IPS-NIHi7 (cell line): Measurements from ENCODE around the gene SF3B5.
A peak's percentile ranks its signal among the peaks of the same experiment; 100 is the strongest.
"Not testable (repeated sequence)": the region's sequence is repeated elsewhere in the genome, so short reads cannot be mapped to it uniquely, and the experiment has no call there.

Experiments
- DNase-seq: peaks from one replicate; pipeline ENCODE4 v3.0.0; 2012; ENCODE audit warnings: mixed read lengths; ENCODE audit errors: extremely low spot score

The SF3B5 gene

DNA sequence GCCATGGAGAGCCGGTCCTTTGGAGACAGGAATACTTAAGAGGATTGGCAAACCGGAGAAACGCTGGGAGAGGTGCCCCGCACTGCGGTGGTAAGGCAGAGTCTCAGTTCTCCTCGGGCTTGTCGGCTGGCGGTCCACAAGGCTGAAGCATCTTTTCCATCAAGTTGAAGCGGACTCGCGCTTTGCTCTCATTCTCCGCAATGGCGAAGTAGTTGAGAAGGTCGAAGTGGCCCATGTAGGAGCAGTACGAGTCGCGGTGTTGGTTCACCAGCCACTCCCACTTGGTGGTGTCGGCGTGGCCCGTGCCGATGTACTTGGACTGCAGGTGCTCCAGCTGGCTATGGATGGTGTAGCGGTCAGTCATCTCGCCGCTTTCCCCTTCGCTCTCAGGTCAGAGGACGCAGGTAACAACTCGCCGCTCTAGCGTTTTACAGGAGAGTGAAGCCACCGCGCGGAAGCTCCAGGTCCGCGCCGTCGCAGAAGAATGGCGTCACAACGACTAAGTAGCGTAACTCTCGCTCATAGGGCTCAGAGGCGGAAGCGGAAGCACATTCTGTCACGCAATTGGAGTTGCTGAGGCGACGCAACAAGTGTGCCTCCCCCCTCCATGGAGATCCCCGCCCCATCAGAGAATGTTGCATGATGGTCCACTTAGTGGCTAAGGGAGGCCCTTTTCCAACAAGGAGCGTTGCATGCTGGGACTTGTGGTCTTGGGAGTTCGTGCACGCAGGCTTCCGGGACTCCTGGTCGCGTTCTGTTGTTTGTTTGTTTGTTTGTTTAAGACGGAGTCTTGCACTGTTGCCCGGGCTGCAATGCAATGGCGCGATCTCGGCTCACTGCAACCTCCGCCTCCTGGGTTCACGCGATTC is at the start of gene SF3B5:
Gene SF3B5, minus strand, starts transcription at position 440 of the 869 bp plus-strand sequence. Its CDS starts 76 bp downstream, at position 364.
- peak; percentile 95 for DNase-seq

DNA sequence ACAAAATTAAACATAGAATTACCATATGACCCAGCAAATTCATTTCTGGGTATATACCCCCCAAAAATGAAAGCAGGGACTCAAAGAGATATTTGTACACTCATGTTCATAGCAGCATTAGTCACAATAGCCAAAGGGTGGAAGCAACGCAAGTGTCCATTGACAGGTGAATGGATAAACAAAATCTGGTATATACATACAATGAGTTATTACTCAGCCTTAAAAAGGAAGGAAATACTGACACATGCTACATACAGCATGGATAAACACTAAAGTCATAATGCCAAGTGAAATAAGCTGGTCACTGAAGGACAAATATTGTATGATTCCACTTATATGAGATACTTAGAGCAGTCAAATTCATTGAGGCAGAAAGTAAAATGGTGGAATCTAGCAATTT is 49.6 kb upstream of the SF3B5 start:
- DNase-seq = no peak

DNA sequence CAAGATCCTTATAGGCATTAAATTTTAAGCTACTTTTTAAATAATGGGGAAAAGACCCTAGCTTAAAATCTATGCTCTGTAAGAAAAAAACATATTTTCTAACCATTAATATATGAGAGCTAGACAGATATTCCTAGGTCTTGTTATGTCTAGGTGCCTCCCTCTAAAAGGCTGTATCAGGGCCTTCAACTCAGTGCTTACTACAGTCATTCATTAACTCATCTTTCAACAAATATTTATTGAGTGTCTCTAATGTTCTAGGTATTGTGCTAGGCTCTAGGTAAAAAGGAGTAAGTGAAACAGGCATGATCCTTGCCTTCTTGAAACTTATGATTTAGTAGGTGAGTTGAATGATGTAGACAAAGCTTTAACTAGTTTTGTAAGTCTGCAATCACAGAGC is 48.5 kb upstream of the SF3B5 start:
- no peak for DNase-seq

DNA sequence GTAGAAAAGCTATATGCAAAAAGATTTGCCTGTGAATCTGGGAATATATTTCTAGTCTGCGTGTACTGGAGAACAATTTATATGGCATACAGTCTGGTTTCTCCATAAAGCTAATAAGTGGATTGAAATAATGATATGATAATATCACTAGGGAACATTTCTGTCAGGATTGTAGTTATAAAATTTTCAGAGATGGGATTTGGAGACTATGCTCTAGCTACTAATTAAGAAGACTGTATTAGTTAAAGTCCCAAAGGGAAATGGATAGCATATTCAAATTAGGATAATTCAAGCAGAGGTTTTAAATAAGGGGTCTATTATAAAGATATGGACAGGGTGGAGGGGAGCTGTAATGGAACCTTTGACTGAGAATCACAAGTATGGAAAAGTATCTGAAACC is 47.7 kb upstream of the SF3B5 start:
- DNase-seq = no peak

DNA sequence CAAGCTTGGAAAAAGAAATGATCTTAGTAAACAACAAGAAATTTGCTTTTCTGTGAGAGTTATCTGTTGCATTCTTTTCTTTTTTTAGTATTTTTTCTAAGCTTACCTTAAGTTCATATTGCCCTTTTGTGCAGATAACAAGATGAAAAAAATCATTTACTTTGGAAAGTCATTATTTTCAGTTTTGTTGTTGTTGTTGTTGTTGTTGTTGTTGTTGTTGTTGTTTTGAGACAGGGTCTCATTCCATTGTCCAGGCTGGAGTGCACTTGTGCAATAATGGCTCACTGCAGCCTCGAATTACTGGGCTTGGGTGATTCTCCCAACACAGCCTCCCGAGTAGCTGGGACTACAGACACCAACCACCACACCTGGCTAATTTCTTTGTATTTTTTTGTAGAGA is 46.1 kb upstream of the SF3B5 start:
- DNase-seq = no peak

DNA sequence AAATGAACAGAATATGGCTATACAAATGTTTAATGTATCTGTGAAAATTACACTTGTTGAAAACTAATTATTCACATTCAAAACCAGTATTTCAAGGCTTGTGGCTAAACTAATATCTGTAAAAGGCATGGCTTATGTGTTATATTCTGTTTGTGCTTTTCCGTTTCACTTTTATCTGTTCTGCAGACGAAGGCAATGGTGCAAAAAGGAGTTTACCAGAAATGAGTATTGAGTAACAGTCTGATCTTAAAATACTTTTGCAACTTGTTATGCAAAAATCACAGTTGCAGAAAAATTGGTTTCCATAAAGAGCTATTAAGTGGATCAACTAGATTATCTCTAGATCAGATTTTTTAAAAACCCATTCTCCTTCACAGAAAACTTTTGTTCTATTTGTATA is 45.5 kb upstream of the SF3B5 start:
- no peak for DNase-seq

DNA sequence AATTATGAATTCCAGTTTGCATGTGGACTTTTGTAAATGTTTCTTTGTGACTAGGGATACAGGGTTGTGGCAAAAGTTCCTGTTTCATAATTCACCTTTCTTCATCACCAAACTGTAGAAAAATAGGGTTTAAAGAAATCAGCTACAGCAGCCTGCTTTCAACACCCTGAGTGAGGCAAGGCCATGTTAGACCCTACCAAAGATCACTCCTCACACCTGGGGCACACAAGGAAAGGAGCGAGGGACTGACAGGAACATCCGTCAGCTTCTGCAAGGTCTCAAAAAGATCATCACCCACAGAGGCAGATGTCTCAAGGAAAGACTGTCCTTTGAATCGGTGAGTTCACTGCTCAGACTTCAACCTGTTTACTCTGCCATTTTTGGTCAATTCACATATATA is 44.4 kb upstream of the SF3B5 start:
- DNase-seq = no peak

DNA sequence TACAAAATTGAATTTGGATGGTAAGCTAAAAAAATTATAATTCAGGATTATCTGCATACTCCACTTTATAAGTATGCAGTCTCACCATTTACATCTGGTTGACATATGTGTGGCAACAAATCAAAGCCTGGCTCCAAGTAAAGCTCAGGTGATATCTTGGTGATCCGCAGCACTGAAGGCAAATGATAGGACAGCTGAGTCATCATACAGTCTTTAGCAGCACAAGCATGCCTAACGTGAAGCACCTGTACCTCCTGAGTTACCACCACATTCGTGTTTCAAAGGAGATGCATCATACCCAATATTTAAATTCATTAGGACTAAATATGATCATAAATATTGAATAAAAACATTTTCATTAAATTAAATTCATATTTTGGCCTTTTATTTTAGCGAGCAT is 43.2 kb upstream of the SF3B5 start:
- DNase-seq = no peak

DNA sequence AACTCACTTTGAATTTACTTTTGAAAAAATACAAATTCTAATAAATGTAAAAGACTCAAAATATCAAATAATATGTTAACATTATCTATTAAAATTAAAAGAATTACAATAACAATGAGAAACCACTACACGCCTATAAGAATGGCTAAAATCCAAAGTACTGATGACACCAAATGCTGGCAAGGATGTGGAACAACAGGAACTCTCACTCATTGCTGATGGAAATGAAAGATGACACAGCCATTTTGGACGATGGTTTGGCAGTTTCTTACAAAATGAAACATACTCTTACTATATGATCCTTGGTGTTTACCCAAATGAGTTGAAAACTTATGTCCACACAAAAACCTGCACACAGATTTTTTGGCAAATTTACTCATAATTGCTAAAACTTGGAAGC is 39.4 kb upstream of the SF3B5 start:
- no peak for DNase-seq

DNA sequence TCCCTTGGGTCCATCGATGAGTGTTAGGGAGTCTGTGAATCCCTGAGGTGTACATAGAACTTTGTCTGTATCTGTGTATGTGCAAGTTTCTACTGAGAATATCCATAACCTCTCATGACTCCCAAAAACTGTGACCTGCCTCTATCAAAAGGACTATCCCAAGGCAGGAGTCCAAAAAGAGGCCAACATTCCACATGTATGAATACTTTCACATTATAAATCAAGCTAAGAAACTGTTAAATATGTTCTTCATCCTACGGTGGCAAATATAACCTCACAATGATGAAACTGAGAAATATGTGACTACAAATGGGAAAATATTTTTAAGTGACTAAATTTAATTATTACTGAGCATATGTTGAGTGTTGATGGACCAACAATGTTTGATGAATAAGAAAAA is 38.8 kb upstream of the SF3B5 start:
- DNase-seq = no peak

DNA sequence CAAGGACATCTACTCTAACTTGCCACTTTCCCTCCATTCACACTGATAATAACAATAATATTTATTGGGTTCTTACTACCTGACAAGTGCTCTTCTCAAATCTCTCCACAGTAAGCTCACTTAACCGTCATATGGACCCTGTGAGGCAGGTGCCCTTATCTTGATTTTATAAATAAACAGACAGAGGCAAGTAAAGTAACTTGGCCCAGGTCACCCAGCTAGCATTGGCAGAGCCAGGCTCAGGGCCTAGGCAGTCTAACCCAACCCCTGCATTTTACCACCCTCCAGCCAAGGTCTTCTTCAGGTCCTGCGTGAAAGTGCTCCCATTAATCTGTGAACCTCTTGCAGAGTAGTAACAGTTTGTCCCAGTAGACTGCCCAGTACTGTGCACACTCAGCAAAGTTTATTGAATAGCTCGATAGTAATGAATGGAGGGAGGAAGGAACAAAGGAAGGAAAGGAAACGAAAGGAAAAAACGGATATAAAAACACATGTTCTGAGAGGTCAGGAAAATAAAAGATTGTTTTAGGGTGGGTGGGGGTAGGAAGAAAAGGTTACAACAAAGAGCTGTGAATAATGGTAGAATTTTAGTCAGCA is 38.0 kb upstream of the SF3B5 start:
- no peak for DNase-seq

DNA sequence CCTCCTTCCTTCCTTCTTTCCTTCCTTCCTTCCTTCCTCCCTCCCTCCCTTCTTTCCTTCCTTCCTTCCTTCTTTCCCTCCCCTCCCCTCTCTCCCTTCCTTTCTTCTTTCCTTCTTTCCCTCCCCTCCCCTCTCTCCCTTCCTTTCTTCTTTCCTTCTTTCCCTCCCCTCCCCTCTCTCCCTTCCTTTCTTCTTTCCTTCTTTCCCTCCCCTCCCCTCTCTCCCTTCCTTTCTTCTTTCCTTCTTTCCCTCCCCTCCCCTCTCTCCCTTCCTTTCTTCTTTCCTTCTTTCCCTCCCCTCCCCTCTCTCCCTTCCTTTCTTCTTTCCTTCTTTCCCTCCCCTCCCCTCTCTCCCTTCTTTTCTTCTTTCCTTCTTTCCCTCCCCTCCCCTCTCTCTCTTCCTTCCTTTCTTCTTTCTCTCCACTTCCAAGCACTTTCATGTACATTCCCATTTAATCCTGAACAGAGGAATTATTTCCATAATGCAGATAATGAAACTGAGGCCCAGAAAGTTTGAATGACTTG is 36.9 kb upstream of the SF3B5 start:
- not testable (repeated sequence) for DNase-seq

DNA sequence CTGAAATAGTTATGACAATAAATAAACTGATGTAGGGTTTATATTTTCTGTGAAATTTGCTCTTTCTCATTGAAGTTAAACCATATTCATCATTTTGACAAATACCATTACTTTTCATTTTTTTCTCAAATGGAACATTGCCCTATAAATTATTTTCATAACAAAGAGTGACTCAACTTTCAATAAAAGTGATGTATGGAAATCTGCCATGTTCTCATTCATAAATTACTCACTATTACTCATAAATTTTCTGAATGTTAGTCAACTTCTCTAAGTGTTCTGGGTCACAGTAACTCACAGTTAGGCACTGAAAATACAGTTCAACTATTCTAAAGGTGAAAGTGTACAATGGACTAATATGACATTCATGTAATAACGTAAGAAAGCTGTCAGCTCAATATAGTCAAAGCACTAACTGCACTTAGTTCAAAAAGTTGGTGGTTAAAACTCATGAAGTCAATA is 35.9 kb upstream of the SF3B5 start:
- DNase-seq = no peak

DNA sequence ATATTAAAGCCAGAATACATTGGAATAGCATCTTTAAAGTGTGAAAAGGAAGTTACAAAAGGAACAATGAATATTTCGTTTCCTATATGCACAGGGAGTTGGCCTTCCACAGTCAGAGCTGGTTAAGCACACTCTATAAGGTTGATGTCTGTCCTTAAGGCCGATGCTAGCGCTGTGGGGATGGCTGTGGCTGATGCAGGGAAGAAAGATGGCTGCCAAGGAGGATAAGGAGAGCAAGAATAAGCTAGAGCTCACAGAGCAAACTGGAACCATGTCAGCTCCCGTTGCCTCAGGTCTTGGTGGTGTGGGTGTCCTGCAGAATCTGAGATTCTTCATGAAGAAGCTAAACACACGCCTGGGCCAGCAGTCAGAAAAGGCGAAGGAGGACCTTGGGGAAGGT is 34.1 kb upstream of the SF3B5 start:
- DNase-seq = no peak

DNA sequence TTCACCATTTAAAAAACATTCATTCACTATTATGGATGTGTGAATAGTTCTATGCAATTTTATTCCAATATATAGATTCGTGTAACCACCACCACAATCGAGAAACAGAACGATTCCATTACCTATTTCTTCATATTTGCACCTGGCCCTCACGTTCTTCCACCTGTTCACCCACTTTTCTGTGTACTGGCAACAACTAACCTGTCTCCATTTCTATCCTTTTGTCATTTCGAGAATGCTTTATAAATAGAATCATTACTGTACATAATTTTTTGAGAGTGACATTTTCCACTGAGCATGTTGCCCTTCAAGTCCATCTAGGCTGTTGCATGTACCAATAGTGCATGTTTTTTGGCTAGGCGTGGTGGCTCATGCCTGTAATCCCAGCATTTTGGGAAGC is 31.7 kb upstream of the SF3B5 start:
- no peak for DNase-seq

DNA sequence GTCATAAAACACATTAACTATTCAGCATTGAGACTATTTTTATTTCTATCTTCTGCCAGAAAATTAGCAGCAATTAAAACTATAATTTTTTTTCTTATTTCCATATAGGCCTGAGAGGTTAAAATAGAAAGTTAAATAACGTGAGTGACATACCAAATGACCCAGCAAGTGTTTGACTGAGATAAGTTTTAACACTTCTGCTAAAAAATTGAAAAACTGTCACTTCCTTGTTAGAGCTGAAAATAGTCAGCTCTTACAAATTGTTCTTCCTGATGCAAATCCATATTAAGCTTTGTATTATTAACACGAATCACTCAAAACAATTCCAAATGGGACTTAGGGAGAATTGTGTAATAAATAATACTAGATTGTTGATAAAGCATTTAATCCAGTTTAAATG is 28.5 kb upstream of the SF3B5 start:
- no peak for DNase-seq

DNA sequence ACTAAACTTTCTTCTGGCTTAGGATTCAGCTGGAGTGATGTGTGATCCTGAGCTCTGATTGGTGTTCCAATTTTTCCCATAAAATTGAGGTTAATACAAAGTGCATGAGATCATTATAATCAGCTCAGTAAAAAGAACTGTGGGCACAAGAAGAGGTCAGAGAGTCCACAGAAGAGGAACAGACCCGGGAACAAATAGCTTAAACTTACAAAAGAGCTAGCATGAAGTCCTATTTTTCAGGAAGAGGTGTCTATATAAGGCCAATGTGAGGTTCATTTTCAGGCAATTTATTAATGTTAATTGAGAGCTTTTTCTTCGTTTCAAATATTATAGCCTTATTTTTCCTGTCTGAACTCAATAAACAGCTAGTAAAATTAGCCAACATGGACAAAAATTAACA is 28.0 kb upstream of the SF3B5 start:
- no peak for DNase-seq

DNA sequence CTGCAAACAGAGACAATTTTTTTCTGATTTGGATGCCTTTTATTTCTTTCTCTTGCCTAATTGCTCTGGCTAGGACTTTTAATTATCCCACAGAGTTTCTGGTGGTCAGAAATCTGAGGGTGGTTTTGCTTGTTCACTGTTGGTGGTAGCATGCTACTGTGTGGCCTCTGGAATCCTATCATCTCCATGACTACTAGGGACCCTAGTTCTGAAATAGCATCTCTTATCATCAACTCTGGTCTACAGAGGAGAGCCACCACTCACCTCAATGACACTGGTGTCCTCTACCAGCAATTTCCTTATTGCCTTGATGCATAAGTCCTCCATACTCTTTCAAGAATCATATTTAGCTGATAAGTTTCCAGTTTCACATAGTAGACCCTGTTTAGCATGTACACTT is 27.5 kb upstream of the SF3B5 start:
- no peak for DNase-seq

DNA sequence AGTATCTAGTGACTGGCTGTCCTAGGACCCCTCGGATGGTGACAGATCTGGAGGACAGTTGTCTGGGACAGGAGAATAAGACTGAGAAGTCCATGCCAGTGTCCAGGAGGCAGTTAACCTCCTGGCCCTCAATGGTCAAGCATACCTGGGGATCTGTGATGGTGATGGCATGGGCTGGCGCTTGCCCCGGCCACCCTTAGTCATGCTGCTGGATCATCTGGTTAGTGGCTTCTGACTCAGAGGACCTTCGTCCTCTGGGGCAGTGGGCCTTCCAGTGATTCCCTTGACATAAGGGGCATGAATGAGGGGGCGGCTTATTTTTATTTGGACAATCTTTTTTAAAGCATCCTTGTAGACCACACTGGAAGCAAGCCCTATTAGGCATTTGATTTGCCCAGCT is 24.0 kb upstream of the SF3B5 start:
- DNase-seq = no peak

DNA sequence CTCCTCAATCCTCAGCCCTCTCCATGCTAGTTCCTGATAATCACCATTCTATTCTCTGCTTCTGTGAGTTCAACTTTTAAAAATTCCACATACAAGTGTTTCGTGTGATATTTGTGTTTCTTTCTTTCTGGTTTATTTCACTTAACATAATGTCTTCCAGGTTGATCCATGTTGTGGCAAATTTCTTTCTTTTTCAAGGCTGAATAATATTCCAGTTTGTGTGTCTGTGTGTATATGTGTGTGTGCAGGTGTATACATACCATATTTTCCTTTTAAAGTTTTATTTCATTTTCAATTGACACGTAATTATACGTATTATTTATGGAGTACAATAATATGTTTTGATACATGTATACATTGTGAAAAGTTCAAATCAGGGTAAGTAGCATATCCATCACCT is 19.8 kb upstream of the SF3B5 start:
- DNase-seq = no peak

DNA sequence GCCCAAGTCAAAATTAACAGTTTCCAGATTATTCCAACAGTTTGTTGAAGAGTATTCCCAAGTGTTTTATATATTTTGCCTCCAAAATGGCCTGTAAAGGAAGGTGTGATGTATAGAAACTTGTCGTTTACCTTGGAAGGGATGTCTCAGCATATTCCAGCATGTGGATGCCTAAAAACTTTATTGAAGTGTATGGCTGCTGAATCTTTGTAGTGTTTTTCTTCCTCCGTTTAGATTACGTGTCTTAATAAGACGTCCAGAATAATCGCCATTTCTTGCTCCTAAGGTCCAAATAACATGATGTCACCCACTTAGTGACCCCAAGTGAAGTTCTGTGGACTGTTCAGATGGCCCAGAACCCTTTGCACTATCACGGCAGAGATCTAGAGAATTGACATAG is 18.0 kb upstream of the SF3B5 start:
- DNase-seq = no peak

DNA sequence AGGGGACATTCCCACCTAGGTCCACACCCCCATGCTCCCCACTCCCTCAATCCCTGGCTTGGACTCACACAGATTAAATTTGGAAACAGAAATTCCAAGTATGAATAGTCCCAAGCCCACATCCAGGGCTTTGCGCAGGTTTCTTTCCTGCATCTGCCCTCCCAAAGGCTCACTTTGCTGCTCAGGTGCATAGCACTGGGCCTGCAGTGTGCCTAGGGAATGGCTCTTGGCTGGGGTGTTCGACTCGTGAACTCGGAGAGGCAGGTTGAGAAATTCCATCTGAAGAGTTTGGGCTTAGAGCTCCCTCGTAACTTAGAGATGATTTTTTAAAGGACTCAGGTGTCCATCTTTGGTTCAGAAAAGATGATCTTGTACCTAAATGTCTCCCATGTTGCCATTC is 14.8 kb upstream of the SF3B5 start:
- DNase-seq = no peak

DNA sequence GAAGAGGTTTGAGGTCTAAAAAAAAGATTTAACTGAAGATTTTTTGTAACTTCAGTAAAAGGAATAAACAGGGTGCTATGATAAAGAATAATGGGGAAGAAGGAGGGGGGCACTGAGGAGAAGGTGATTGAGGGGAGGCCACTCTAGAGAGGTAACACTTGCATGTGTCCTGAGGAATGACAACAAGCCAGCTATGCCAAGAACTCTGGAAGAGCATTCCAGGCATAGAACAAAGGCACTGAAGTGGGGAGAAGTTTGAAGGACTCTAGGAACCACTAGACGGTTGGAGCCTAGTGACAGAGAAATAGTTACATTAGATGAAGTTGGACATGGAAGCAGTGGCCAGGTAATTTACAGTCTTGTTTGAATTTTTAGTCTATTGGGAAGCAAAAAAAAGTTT is 10.8 kb upstream of the SF3B5 start:
- DNase-seq = no peak
